Fibroblast of pulmonary artery (primary cell): ENCODE measurements around the gene MAU2.

Experiments
- DNase-seq: peaks from one replicate; pipeline ENCODE4 v3.0.0-alpha.2; 2010; ENCODE audit warnings: low read depth
- H3K4me3 ChIP-seq: replicated peaks from 2 replicates; pipeline ENCODE4 v1.5.1; 2011; ENCODE audit warnings: low read depth, mild to moderate bottlenecking, control low read depth, low read length, moderate library complexity
- CTCF ChIP-seq: IDR thresholded peaks from 2 replicates; pipeline ENCODE4 v1.5.1; 2011; ENCODE audit warnings: mild to moderate bottlenecking, control low read depth, low read length, inconsistent platforms; ENCODE audit errors: missing control alignments

The MAU2 gene

DNA sequence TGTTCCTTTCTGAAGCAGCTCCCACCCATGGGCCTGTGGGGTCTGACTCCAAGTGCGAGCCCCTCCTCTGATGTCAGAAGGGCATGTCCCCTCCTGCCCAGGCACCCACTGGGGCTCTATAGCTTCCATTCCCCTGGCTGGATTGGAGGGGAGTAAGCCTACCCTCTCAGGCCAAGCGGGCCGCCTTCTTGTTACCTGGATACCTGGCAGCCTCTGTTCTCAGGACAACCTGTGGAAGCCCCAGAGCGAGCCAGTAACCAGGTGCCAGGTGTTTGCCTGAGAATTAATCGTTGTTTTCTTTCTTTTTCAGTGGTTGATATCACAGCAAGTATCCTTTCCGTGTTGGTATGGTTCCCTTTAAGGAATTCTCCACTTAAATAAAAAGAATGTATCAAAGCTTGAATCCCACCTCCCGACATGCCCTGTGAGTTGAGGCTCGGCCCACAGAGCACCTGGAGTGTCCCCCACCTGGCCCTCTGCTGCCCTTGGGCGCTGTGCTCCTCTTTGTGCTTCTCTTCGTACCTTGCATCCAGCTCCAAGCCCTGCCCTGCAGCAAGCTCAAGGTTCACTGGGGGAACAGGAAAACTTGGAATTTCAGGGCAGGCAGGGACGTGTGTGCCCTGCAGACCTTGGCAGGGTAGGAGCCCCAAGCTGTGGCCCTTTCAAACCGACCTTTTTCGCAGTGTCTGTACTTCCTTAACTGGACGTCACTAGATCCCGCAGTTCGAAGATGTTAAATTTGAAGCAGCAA, 15.0 kb downstream of the MAU2 start:
- TF ChIP-seq CTCF: no peak
- no peak overlapping the region for H3K4me3 ChIP-seq
- no peak for DNase-seq

DNA sequence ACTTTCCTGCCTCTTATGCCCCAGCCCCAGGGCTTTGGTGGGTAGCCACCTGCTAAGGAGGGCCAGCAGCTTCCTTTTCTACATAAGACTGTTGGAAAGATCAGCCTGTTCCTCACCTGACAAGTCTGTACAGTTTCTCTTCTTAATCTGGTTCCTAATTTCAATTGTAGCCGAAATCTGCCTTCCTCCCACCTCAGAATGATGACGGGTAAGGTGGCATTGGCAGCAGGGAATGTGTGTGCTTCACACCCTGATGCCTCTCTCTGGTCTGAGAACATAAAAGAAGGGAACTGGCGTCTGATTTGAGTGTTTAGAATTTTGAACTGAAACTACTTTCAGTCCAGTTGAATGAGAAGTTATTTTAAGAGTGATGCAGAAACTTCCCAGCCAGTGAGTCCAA, 16.0 kb downstream of the MAU2 start:
- H3K4me3 ChIP-seq: no peak overlapping the region
- DNase-seq: no peak
- TF ChIP-seq CTCF: no peak

- DNase-seq: no peak
- no peak for TF ChIP-seq CTCF
- no peak overlapping the region for H3K4me3 ChIP-seq
Measured at GRCh38 chr19:19337120-19337519, 16.5 kb downstream of the MAU2 start.

- no peak overlapping the region for H3K4me3 ChIP-seq
- peak; percentile 28 for DNase-seq
- no peak for TF ChIP-seq CTCF
Measured at GRCh38 chr19:19338082-19338481, 17.5 kb downstream of the MAU2 start.

DNA sequence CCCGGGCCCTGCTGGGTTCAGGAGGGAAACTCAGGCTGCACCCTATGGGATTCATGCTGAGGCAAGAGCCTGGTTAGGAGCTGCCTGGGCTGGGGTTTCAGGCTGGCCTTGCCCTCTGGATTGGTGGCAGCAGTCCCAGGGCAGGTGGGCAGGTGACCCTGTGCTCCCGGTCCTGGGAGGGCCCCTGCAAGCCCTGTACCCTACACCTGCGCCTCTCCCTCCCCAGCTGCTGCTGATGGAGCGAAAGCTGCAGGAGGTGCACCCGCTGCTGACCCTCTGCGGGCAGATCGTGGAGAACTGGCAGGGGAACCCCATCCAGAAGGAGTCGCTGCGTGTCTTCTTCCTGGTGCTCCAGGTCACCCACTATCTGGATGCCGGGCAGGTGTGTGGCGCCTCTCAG, 20.4 kb downstream of the MAU2 start:
- H3K4me3 ChIP-seq: no peak overlapping the region
- TF ChIP-seq CTCF: no peak
- DNase-seq: no peak

- peak; percentile 85 for TF ChIP-seq CTCF
- H3K4me3 ChIP-seq: no peak overlapping the region
- DNase-seq: peak; percentile 69
Measured at GRCh38 chr19:19342086-19343015, 21.7 kb downstream of the MAU2 start.
